ENCODE measurements around the gene KRT6A.

- TF ChIP-seq POLR2A (IDR thresholded peaks at IDR 0.05) (no peak), CTCF (IDR thresholded peaks at IDR 0.05) (no peak)
Measured at GRCh38 chr12:52473768-52474167, 19.3 kb downstream of the KRT6A start, which contains the start of gene KRT6C.
